ENCODE data around the gene DCDC2B.

The DCDC2B gene

GRCh38 chr1:32221980-32222755, 13.3 kb downstream of the DCDC2B start, which contains the start of the genes EIF3I and TMEM234:
Gene EIF3I, plus strand, starts transcription at chr1:32222407. Its CDS starts 35 bp downstream, at chr1:32222442.
Gene TMEM234, minus strand, starts transcription at chr1:32222353. Its CDS starts 31 bp downstream, at chr1:32222322.
- peak; percentile 89 for DNase-seq (ENCODE audit: low spot score)

DNA sequence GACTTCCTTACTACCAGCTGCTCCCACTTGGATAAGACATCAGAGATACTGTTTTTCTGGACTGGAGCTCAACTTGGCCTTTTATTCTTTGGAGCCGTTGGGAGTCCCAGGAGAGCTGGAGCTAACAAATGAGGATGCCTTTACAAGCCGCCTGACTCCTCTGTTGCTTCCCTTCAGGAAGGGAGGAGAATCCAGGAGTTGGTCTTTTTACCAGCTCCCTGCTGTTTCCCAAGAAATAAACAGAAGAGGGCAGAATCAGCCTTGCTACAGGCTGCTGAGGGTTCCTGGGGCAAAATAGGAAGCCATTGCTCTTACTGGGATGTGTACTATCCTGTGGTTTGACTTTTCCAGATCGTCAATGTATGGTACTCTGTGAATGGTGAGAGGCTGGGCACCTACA, 14.8 kb downstream of the DCDC2B start:
- DNase-seq (ENCODE audit: low spot score), result no peak

DNA sequence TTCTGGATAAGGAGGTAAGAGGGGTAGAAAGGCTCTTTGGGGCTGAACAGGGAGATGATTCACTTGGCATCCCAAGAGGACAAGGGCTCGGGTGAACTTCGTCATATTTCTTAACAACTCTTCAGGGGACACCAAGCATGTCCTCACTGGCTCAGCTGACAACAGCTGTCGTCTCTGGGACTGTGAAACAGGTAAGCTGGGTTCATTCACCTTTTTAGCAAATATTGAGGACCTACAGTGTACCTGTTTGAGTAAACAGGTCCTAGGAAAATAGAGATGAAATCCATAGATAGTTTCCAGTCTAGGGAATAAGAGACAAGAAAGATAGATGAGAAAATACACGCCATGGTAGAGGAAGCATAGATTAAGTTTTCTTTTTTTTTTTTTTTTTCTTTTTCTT, 15.4 kb downstream of the DCDC2B start:
- DNase-seq (ENCODE audit: low spot score), result no peak

DNA sequence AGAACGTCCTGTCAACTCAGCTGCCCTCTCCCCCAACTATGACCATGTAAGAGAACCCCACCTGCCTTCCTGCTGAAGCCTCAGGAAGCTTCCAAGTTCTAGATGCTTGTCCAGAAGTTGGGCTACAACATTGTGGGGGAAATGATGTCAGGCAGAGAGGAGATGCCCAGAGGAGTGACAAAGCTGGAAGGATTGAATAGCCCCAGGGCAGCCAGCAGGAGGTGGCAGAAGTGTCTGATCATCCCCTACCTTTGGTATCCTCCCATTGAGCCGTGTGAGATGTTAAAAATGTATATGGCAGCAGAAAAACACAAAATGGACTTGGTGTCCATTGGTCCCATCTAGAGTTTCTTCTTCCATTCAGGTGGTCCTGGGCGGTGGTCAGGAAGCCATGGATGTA, 19.9 kb downstream of the DCDC2B start:
- no peak for DNase-seq (ENCODE audit: low spot score)

GRCh38 chr1:32231843-32232432, 23.0 kb downstream of the DCDC2B start:
- DNase-seq (ENCODE audit: low spot score), result no peak

GRCh38 chr1:32232558-32233304, 23.8 kb downstream of the DCDC2B start:
- DNase-seq (ENCODE audit: low spot score), result no peak

DNA sequence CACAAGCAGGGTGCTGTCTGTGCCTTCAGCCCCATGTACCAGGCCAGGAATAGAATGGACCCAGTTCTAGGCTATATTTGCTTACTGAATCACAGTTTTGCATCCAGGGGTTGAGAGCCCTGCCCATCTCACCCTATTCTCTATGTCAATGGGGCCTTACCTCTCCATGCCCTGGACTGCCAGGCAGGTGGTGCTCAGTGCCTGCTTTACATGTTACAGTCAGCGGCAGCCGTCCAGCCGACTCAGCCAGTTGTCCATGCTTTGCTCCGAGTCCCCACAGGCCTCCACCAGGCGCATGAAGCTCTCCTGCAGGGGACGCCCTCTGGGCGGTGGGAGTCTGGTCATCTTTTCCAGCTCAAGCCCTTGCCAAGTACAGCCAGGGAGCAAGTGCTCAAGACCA, 25.9 kb downstream of the DCDC2B start:
- no peak for DNase-seq (ENCODE audit: low spot score)

DNA sequence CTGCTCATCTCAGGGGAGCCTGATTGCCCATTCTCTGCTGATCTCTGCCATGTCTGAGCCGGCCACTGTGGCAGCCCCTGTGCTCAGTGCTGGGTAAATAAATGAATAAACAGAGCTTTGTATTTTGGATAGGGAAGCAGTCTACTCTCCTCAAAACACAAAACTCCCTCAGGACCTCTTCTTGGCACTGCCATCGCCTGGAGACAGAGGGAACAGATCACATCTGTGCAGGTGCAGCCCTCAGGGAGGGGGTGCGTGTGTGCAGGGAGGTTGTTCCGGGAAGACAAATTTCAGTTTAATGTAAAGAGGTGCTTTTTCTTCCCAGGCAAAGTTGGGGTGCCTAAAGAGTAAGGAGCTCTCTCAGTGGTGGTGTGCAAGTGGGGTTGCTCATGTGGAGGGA, 30.4 kb downstream of the DCDC2B start:
- no peak for DNase-seq (ENCODE audit: low spot score)

GRCh38 chr1:32239790-32240139, 30.9 kb downstream of the DCDC2B start:
- peak; percentile 19 for DNase-seq (ENCODE audit: low spot score)

DNA sequence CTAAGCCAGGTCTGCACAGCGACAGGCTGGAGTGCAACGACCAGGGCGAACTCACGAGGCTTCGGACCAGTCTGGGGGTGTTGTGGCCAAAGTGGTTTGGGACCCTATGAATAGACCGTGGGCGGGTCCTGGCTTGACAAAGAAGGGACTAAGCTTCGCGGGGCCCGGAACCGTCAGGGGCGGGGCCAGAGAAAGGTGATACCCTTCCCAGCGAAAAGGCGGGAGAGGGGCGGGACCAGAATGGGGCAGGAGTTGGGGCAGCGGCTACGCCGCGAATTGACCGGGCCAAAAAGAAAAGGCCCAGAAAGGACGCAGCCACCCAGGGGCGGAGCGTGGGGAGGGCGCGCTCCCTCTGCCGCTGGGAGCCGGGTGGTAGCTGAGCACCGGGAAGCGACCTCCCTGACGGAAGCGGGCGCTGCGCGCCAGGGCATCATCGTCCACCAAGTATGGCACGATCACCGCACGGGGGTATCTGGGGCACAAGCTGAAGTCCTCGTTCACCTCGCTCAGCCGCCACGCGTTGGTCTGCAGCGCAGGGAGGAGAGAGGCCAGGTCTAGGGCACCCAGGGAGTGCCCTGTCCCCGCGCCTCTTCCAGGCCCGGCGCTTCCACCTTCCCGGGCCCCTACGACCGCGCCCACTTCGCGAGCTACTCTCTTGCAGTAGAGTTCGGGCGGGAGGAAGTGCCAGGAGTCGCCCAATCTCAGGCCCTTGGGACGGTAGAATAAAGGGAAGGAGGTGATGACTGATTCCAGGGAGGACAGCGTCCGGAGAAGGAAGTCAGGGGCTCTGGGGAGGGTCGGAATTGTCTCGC, 31.5 kb downstream of the DCDC2B start:
- DNase-seq (ENCODE audit: low spot score), result peak; percentile 55

DNA sequence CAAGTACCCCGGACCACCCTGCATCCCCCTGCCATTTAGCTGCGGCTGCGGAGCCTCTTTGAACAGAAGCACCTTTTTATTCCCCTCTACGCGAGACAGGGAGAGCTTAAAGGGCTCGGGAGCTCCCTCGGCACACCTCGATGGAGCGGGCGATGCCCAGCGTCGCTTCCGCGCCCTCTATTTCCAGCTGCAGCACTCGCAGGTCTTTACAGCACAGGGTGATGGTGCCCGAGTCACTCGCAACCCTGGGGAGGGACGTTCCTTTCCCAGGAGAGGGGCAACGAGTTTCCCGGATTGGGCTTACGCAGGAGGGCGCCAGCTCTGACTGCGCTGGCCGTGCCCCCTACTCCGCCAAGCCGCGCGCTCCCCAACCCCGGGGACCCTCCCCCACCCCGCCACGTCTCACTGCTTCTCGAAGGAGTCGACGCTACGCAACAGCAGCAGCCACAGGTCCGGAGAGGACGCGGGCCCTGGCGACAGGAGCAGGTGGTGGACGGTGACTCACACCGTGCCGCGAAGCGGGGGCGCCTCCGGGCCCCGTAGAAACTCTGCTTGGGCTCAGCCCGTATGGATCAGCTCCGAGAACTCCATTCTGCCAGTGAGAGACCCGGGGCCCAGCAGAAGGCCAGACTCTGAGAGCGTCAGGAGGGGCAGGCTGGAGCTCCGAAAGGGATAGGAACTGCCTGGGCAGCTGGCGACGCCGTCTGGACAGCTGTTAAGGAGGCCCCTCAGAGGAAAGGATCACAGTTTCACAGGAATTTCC, 32.3 kb downstream of the DCDC2B start:
- DNase-seq (ENCODE audit: low spot score), result peak; percentile 40

DNA sequence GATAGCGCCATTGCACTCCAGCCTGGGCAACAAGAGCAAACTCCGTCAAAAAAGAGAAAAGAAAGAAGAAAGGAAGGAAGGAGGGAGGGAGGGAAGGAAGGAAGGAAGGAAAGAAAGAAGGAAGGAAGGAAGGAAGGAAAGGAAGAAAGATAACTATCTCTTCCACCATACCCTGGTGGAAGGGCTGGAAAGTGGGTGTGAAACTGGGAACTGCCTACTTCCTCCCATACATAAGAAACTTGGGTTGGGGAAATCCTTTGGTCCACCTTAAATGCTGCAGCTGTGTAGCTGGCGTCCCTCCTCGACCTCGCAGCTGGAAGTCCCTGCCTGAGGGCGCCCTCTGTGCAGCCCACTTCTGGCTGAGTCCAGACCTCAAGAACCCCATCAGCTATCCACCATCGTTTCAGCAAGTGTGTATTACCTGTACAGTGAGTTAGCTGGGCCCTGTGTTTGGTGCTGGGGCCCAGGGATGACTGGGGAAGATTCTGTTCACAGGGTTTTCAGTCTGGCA, 33.5 kb downstream of the DCDC2B start:
- DNase-seq (ENCODE audit: low spot score), result peak; percentile 29

DNA sequence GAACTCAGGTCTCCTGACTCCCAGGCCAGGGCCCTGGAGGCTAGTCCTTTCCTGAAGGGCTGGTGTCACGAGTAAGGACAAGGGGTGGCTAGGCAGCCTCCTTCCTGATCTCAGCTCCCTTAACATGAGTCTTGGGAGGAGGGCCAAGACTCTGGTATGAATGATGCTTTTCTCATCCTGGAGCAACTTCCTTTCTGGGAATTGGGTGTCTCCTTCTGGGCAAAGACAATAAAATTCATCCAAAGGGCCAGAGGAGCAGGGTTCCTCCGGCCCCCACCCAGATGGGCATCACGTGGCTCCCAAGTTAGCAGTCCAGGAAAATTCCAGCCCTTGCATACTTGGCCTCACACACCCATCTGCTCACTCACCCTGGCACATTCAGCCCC, 38.0 kb downstream of the DCDC2B start, which contains the start of gene FAM167B:
FAM167B (plus strand) TSS at position 335 of the 386 bp plus-strand sequence. CDS start 200 bp downstream, outside the sequence.
- DNase-seq (ENCODE audit: low spot score), result no peak

DNA sequence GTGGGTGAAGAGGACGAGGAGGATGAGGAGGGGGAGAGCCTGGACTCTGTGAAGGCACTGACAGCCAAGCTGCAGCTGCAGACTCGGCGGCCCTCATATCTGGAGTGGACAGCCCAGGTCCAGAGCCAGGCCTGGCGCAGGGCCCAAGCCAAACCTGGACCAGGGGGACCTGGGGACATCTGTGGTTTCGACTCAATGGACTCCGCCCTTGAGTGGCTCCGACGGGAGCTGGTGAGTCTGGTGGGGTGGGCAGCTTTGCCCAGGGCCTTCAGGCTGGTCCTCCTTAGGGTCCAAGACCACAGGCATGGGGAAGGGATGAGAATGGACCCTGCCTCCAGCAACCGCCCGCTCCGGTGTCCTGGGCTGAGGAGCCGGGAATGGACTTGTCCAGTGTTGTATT, 38.6 kb downstream of the DCDC2B start:
- DNase-seq (ENCODE audit: low spot score), result no peak

DNA sequence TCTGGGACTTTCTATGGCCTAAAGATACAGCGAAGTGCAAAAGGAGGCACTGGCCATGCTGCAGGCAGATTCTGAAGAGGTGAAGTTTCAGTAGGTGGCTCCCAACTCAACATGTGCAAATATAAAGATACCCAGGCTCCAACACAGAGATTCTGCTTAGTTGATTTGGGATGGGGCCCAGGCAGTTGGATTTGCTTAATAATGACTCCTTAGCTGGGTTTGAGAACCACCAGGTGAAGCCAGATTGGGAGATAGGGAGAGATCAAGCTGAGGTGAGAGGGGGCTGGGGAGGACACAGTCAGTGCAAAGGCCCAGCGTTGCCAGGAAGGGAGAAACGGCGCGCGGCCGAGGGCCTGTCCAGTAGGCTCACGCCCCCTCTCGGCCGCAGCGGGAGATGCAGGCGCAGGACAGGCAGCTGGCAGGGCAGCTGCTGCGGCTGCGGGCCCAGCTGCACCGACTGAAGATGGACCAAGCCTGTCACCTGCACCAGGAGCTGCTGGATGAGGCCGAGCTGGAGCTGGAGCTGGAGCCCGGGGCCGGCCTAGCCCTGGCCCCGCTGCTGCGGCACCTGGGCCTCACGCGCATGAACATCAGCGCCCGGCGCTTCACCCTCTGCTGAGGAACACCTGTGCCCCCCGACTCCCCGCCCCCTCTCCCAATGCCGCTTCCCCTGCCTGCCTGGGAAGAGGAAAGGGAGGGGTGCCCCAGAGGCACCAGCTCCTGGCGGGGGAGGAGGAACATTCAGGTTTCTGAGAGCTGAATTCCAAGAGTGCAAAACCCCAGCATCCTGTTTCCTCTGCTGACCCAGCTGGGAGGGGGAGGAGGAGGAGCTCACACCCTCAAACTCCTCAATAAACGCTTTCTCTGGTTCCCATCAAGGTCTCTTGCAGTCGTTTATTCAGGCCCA, 39.3 kb downstream of the DCDC2B start:
- peak; percentile 77 for DNase-seq (ENCODE audit: low spot score)

DNA sequence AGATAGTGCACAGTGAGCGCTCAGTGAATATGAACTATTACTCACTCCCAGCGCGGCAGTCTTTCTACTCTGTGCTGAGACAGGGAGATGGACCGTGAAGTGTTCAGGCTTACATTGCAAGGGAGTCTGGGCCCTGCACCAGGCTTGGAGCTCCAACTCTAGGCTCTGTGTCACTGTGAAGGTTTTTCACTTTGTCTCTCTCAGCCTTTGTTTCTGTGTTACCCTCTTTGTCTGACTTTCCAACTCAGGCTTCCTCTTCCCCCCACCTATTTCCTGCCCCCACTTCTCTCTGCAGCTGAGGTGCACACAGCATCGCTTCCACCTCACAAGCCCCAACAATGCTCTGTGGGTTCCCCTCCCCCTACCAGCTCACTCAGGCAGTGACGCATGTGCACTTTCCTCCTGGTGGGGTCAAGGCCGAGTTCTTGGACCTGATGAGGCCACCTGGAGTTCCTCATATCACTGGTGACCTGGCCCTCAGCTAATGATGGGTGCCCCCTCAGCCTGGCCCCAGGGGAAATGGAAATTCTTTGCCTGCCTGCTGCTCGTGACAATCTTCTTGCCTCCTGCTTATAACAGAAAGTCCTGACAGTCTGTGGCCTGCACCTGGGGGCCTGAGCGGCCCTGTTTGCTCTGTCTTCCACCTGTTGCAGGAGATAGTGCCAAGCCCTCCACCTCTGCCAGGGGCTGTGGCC, 41.1 kb downstream of the DCDC2B start:
- DNase-seq (ENCODE audit: low spot score), result peak; percentile 37

GRCh38 chr1:32250893-32251716, 42.2 kb downstream of the DCDC2B start, which contains the start of gene LCK:
Gene LCK, plus strand, starts transcription at chr1:32251265. Its CDS starts 23,065 bp downstream, at chr1:32274330.
- DNase-seq (ENCODE audit: low spot score), result peak; percentile 31
